ENCODE measurements around the gene NOTUM. TPM values are rescaled to one million over a fixed set of nuclear protein-coding genes. Genes with fewer than 3 reads are reported as not detected.

The NOTUM gene
- total and polyA plus RNA-seq, 2 experiments from 2014 or later = 0.29 to 1.6 TPM

- H3K79me2 ChIP-seq (replicated peaks; ENCODE audit: insufficient read depth) = peaks cover 12% of the 10 kb centered on the region; the same call in 1 of the 2 replicates
- H3K4me3 ChIP-seq = no peak overlapping the region
- Mint-ChIP-seq H3K27ac (no peak overlapping the region), H3K4me3 (no peak overlapping the region; the same call in 2 of the 3 replicates), H3K4me1 (peaks cover 16% of the 10 kb centered on the region), H3K9me3 (no peaks in the 10 kb centered on the region), H3K36me3 (ENCODE audit: low read depth) (peaks cover 38% of the 10 kb centered on the region), H3K27me3 (ENCODE audit: insufficient read depth, low read depth, poor library complexity) (peaks cover 28% of the 10 kb centered on the region)
- H3K27ac ChIP-seq (ENCODE audit: low read depth) = no peak overlapping the region
- no peaks in the 10 kb centered on the region for H3K36me3 ChIP-seq (ENCODE audit: insufficient read depth)
- TF ChIP-seq JUNB (IDR thresholded peaks at IDR 0.05; ENCODE audit: unreplicated experiment) (no peak), POLR2AphosphoS5 (IDR thresholded peaks at IDR 0.05; ENCODE audit: low read depth) (no peak; the same call in 1 of the 2 replicates), CREB1 (CRISPR knock-in tag; IDR thresholded peaks at IDR 0.05; ENCODE audit: low read depth) (no peak), REST (IDR thresholded peaks at IDR 0.05; ENCODE audit: unreplicated experiment) (no peak), STAT1 (IDR thresholded peaks at IDR 0.05; ENCODE audit: unreplicated experiment) (no peak), NANOG (IDR thresholded peaks at IDR 0.05; ENCODE audit: borderline replicate concordance) (no peak), EZH2phosphoT487 (IDR thresholded peaks at IDR 0.05; ENCODE audit: unreplicated experiment) (no peak), CTCF (conservative IDR thresholded peaks at IDR 0.05; ENCODE audit: low read depth in 2 of 2) (no peak), ZNF114 (CRISPR knock-in tag; IDR thresholded peaks at IDR 0.05) (no peak), ETS1 (IDR thresholded peaks at IDR 0.05) (no peak), EZH2 (IDR thresholded peaks at IDR 0.05; ENCODE audit: low read depth, unreplicated experiment) (no peak), ZNF331 (CRISPR knock-in tag; IDR thresholded peaks at IDR 0.05; ENCODE audit: low read depth) (no peak)
- TF ChIP-seq, protein P1, sequence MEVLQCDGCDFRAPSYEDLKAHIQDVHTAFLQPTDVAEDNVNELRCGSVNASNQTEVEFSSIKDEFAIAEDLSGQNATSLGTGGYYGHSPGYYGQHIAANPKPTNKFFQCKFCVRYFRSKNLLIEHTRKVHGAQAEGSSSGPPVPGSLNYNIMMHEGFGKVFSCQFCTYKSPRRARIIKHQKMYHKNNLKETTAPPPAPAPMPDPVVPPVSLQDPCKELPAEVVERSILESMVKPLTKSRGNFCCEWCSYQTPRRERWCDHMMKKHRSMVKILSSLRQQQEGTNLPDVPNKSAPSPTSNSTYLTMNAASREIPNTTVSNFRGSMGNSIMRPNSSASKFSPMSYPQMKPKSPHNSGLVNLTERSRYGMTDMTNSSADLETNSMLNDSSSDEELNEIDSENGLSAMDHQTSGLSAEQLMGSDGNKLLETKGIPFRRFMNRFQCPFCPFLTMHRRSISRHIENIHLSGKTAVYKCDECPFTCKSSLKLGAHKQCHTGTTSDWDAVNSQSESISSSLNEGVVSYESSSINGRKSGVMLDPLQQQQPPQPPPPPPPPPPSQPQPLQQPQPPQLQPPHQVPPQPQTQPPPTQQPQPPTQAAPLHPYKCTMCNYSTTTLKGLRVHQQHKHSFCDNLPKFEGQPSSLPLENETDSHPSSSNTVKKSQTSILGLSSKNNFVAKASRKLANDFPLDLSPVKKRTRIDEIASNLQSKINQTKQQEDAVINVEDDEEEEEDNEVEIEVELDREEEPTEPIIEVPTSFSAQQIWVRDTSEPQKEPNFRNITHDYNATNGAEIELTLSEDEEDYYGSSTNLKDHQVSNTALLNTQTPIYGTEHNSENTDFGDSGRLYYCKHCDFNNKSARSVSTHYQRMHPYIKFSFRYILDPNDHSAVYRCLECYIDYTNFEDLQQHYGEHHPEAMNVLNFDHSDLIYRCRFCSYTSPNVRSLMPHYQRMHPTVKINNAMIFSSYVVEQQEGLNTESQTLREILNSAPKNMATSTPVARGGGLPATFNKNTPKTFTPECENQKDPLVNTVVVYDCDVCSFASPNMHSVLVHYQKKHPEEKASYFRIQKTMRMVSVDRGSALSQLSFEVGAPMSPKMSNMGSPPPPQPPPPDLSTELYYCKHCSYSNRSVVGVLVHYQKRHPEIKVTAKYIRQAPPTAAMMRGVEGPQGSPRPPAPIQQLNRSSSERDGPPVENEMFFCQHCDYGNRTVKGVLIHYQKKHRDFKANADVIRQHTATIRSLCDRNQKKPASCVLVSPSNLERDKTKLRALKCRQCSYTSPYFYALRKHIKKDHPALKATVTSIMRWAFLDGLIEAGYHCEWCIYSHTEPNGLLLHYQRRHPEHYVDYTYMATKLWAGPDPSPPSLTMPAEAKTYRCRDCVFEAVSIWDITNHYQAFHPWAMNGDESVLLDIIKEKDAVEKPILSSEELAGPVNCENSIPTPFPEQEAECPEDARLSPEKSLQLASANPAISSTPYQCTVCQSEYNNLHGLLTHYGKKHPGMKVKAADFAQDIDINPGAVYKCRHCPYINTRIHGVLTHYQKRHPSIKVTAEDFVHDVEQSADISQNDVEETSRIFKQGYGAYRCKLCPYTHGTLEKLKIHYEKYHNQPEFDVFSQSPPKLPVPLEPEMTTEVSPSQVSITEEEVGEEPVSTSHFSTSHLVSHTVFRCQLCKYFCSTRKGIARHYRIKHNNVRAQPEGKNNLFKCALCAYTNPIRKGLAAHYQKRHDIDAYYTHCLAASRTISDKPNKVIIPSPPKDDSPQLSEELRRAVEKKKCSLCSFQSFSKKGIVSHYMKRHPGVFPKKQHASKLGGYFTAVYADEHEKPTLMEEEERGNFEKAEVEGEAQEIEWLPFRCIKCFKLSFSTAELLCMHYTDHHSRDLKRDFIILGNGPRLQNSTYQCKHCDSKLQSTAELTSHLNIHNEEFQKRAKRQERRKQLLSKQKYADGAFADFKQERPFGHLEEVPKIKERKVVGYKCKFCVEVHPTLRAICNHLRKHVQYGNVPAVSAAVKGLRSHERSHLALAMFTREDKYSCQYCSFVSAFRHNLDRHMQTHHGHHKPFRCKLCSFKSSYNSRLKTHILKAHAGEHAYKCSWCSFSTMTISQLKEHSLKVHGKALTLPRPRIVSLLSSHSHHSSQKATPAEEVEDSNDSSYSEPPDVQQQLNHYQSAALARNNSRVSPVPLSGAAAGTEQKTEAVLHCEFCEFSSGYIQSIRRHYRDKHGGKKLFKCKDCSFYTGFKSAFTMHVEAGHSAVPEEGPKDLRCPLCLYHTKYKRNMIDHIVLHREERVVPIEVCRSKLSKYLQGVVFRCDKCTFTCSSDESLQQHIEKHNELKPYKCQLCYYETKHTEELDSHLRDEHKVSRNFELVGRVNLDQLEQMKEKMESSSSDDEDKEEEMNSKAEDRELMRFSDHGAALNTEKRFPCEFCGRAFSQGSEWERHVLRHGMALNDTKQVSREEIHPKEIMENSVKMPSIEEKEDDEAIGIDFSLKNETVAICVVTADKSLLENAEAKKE (CRISPR knock-in tag; IDR thresholded peaks at IDR 0.05) = no peak
- no peaks in the 10 kb centered on the region; the same call in 1 of the 2 replicates for H3K4me1 ChIP-seq (ENCODE audit: insufficient read depth)
- H2AFZ ChIP-seq = no peak overlapping the region
- no peak for ATAC-seq
- H3K4me2 ChIP-seq = no peak overlapping the region
- H3K9me2 ChIP-seq (ENCODE audit: insufficient read depth) = no peaks in the 10 kb centered on the region
- H4K20me1 ChIP-seq (replicated peaks; ENCODE audit: insufficient read depth) = no peaks in the 10 kb centered on the region; the same call in 1 of the 2 replicates
- peaks cover 10% of the 10 kb centered on the region for H3F3A ChIP-seq (replicated peaks; ENCODE audit: low read depth)
- DNase-seq (ENCODE audit: low spot score) = no peak
- peaks cover 14% of the 10 kb centered on the region; the same call in 1 of the 2 replicates for H3K27me3 ChIP-seq (ENCODE audit: insufficient read depth)
These were observed 27.7 kb downstream of the NOTUM start for GRCh38 chr17:81933178-81933699.

Data from GM23338 (cell line).